DMS114 treated with DMSO at 0.1 percent for 48 hours (cell line): ENCODE data around the gene TLCD5.

ENCODE experiments used
- DNase-seq: peaks from one replicate; lab custom pipeline; 2025; ENCODE audit not compliant: unreplicated experiment; lab: John Stamatoyannopoulos, UW

TLCD5 gene

DNA sequence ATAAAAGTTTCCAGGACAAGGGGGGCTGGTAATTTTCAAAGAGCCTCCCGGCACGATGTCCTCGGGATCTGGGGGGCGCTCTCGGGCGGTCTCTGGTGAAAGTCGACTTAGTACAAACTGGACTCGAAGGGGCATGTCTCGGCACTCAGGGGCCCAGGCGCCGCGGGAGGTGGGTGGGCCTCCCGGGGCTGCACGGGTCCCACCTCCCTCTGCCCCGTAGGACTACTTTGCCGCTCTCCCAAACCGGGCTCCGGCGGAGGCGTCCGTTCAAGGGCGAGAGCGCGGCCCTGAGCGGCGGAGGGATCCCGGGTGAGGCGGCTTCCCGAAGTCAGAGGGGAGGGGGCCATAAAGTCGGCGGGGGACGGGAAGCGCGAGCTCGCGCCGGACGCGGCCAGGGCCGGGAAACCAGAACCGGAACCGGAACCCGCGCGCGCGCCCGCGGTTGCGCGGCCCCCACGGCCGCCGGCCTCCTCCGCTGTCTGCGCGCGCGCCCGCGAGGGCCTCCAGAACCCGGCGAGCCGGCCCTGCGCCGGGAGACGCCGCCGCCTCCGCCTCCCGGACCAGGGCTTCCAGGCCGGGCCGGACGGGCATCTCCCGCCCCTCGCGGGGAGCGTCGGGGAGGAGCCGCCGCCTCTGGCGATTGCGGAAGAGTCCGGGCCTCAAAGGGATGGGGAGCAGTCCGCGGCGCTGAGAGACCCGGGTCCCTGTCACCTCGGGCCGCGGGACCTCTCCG is 11.0 kb downstream of the TLCD5 start, which contains the start of gene ARHGEF12:
TSS of gene ARHGEF12 (plus strand) at position 506 of the 733 bp plus-strand sequence. CDS start 831 bp downstream, outside the sequence.
- peak; percentile 66 for DNase-seq

DNA sequence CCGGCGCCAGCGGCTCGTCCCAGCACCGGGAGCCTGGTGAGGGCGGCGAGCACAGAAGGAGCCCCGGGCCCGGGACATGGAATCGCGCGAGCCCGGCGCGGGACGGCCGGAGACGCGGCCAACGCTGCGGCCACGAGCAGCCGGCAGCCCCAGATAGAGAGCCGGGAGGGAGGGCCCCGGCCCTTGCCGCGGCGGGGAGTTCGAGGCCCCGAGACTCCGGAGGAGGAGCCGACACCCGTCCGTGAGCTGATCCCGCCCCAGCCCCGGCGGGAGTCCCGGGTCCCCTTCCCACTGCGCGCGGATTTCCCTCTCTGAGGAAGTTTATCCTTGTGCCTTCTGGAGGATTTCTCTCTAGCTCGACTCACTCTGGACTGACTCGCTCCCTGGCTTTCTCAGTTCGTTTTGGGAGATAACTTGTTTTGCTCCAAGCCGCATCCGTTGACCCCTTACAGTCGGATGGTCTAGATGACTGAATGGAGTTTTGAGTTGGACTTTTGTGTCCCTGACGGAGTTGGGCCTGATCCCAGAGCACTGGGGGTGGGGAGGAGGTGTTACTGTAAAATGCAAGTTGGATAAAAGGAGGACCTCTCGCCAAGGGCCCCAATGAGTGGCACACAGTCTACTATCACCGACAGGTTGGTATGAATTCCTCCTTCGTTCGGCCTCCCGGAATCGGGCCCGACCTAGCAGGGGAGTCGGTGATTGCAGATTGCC is 11.7 kb downstream of the TLCD5 start:
- DNase-seq, result peak; percentile 6

DNA sequence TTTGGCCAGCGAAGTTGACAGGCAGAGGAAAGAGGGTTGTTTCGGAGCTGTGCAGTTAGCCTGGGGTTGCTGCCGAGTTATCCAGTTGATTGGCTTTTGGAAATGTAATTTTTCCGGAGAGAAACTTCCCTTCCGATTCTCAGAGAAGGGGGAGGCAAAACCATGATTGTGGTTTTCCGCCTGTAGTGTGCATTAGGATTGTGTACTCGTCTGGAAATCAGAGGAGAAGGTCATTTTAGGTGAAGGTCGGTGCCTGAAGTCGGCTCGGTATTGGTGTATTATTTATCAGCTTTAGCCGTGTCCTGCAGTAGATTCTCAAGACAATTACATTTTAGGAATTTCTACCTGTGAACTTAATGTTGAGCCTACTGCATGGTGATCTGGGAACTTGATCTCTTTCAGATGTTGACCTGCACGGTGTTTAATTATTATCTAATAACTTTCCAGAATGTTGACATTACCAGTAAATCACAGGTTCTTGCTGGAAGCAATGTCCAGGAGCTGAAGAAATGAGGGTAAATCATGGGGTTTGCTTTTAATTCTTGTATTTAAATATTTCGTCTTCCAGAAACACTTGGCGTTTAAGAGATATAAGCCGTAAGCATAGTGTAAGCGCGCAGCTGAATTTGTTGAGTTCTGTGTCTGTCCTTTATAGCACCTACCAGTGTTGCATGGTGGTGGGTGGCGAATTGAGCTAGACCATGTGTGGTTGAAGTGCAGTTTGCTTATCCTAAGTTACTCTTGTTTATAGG is 12.4 kb downstream of the TLCD5 start:
- DNase-seq, result peak; percentile 29

DNA sequence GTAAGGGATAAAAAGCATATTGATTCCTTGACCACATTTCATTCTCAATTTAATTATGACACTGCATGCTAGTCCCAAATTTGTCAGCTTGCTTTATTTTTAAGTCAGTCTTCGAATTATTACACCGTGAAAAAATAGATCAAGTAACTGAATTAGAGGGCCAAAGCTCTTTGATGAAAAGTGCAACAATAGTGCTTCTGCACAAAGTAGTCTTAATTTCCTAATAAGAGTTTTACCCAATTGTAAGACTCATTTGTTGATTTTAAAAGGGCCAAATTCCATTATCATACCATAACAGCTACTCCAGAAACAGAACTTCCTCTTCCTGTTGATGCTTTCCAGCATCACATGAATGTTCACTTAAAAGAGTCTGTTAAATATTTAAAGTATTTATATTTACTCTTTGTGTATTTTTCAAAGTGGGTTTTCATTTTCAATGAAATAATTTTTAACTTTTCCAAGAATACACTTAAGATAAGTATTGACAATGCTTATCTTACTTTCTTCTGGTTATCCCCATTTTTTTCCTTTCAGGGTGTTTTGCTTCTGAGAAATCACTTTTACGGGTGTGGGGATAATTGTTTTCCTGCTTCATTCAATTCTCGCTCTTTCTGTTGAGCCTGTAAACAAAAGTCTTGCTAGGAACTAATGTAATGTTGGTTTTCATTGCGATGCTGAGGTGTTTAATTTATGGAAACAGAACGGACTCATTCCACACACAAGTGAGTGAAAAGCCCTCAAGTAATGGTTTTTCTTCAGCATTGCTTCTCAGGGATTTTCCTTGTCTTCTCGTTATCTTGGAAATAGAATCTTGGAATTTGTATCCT is 13.2 kb downstream of the TLCD5 start:
- no peak for DNase-seq

DNA sequence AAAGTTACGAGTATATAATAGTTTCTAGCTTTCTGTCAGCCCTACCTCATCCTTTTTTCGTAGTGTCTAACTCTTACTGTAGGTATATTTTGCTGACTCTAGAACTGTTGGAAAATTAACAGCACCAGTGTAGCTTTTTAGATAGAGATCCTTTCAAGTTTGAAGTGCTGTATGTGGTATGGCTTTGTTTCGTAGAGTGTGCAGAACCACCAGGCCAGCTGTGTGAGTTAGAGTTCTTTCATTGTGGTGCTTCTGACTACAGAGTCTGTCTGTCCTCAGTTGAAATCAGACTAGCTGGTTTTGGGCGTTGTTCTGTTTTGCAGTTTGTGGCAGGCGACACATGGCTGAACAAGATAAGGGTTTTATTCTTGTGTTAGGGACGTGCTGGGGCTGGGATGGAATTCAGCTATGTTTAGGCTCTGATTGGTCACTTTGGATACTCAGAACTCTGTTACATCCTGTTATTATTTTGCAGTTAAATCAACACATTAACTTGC is 14.3 kb downstream of the TLCD5 start:
- no peak for DNase-seq

DNA sequence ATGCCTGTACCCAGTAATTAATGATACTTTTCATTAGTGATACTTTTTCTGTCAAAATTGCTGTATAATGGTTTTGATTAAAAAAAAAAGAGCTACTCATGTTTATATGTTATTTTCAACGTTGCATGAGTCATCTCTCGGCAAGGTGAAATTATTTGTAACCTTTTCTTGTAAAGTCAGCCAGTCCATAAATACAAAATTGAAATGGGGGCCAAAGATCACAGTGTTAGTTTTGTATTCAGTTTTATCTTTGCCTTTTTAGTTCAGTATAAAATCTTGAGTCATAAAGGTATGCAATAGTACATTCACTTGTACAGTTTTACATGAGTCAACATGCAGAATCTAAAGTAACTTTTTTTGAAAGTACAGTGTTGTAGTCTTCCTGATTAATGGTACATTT is 15.4 kb downstream of the TLCD5 start:
- no peak for DNase-seq

DNA sequence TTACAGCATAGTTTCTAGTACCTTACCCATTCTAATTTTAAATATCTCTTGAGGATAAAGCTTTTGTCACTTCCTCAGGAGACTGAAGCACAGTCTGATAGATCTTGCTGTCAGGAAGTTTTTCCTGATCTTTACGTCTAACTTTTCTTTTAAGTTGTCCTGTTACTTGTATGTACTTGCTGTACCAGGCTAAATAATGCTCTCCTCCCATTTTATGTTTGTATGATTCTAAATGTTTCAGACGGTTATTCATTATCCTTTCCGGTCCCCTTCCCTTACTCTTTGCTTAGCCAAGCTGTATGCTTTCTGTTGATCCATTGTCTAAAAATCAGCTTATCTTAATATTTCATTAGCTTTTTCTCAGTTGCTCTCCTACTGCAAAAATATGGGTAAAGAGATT is 17.1 kb downstream of the TLCD5 start:
- DNase-seq, result no peak

DNA sequence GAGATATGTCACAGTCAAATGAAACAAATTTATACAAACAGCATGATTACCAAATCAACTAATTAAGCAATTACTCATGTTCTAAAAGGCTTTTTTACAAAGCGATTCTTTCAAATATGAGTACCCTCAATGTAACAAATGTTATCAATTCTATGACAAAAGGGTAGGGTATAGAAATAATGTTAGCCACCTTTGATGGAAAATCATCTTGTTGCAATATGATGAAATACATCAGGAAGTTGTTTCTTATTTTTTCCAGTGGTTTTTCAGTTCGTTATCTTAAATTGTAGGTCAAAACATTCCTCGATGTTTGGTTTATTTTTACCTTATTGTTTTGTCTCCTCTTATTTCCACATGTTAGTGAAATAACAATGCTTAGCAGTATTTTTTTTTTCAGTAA is 17.6 kb downstream of the TLCD5 start:
- no peak for DNase-seq

DNA sequence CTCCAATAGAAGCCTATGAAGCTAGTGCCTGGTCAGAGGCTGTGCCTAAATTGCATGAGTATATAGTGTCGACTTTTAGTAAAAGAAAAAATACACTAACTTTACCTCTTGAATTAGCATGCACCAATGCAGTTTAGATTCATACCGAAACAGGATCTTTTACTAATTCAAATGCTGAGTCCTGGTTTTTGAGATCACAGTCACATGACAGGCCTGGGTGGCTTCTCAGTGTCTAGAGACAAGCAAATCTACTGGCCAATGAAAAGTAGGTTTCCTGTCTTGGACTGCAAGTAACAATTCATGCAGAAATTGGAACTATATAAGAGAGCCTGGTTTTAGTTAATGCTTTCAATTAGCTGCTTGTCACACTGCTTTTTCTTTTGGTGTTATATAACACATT is 18.3 kb downstream of the TLCD5 start:
- DNase-seq, result no peak

DNA sequence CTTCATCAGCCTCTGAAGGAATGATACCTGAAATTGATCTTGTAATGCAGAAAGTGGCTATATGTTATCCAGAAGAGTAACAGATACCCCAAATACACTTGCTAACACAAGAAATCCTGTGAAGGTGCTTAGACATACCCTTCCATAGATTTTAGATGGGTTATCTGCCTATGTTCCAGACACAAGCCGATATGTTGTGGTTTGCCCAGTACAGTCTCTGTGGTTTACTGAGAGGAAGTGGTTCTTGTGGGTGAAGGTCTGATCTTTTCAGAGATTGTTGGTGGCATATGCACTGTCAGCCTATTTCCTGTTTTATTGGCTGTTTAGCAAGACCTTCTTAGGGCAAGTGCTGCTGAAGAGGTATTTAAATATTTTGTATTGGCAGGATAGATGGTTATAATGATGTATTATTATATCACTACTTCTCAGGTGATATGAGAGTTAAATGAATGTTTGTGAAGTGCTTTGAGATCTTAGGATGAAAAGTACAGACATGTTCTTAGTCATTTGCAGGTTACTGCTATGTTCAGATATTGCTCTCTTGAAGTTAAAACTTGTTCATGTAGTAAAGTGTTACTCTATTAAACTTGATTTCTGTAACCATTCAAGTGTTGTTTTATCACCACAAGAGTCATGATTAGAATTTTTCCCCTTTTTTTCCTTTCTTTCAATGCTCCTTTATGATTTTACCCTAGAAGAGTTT is 19.4 kb downstream of the TLCD5 start:
- DNase-seq, result no peak

DNA sequence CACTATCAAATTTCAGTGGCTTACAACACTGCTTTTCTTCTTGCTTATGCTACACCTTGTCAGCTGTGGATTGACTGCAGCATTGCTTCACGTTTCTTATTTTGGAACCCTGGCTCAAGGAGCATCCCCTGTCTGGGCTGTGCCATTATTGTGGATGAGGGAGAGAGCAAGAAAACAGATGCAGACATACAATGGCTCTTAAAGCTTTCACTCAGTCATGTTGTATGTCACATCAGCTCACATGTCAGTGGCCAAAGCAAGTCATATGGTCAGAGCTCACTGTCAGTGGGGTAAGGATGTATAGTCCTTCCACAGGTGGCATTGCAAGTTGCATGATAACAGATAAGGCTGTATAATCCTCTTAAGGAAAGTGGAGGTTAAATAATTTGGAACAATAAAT is 21.1 kb downstream of the TLCD5 start:
- DNase-seq, result no peak

DNA sequence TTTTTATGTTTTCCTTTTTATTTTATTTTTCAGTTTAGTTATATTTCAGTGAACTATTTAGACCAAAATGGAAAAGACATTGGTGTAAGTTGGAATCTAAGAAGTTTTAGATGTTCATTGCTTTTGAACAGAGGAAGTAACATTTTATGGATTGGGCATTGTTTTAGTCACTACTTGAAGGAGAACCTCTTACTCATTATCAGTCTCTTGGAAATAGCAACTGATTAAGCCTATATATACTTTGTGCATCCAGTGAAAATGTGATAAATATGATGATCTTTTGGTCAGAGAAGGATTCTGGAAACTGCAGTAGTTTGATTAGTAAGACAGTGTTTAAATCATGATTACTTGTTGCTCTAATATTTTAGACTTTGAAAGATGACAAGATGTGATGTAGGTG is 25.5 kb downstream of the TLCD5 start:
- no peak for DNase-seq

DNA sequence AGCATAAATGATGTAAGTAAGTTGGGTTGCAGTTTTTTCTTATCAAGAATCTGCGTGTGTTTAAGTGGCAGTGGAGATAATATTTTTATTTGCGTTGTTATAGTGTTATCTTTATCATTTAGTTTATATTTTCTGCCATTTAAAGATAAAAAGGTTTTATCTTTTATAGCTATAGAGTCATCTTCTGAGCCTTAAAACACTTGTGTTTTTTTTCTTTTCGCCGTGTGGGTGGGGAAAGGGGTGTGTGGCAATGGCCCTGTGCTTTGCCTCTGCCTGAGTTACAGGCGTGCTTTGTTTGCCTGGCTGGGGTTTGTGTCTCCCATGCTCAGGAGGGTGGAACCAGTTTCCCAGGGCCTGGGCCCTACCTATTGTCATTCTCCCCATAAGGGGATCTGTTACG is 27.3 kb downstream of the TLCD5 start:
- DNase-seq, result no peak

DNA sequence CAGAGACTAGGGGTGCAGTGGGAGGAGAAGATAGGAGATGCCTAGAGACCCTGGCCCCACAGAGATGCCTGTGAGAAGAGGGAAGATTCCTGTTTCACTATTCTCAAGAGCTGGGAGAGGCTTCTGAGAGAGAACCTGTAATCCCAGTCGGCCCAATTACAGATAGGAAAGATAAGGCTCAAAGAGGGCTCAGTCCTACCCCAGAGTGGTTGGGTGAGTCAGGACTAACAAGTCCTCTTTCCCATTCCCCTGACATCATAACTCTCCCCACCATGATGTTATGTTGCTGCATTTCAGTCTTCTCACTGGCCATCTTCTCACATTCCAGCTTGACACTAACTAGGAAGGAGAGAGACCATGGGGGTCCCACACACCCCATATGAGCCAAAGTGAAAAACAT is 29.0 kb downstream of the TLCD5 start:
- DNase-seq, result no peak

DNA sequence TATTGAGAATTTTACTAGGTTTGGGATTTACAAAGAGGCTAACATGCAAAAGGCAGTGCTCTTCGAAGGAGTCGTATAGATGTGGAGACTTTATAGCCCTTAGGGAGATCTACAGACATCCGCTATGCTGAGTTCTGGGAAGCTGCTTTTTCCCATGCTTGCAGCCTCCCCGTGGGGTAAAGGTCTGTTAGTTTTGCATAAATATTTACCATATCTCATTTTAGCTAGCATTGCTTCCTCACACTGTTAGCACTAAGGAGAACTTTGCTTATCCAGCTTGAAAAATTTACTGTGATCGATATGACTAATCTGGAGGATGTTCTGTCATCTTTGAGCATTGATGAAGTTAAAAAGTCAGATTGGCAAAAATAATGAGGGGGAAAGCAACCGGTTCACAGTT is 29.7 kb downstream of the TLCD5 start:
- no peak for DNase-seq

DNA sequence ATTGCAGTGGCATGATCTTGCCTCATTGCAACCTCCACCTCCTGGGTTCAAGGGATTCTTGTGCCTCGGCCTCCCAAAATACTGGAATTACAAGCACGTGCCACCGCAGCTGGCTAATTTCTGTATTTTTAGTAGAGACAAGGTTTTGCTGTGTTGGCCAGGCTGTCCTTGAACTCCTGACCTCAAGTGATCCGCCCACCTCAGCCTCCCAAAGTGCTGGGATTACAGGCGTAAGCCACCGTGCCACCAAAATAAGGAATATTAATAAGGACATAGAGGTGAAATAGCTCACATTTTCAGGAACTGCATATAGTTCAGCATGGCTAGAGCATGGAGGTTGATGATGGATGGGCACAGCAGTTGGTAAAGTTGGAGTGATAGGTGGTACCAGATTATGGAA is 32.5 kb downstream of the TLCD5 start:
- DNase-seq, result no peak

DNA sequence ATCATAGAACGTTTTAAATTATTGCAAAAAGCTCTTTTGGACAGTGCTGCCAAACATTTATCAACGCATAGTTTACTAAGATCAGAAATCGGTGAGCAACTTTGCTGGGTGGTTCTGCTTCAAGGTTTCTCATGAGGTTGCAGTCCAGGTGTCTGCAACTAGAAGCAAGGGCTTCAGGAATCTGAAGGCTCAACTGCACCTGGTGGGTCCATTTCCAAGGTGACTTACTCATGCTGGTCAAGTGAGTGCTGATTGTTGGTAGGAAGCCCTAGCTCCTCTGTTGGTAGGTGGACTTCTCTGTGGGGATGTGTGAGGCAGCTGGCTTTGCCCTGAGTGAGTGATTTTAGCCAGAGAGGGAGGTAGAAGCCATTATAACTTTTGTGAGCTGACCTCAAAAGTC is 33.6 kb downstream of the TLCD5 start:
- DNase-seq, result no peak

DNA sequence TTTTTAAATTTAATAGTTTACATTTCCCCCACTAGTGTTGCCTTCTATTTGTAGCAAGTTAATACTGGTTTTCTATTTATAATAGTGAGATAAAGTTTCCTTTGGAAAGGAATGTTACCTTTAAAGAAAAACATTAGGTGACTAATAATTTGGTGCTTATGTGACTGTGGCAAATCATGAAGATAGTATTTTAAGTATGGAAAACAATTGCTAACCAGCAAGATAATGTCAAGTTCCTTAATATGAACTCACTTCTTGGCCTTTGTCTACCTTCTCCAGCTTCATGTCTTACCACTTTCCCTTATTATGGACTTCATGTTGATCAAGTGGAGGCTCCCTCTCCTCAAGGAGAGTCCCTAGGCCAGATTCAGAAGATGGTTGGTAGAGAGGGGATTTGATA is 38.3 kb downstream of the TLCD5 start:
- no peak for DNase-seq

DNA sequence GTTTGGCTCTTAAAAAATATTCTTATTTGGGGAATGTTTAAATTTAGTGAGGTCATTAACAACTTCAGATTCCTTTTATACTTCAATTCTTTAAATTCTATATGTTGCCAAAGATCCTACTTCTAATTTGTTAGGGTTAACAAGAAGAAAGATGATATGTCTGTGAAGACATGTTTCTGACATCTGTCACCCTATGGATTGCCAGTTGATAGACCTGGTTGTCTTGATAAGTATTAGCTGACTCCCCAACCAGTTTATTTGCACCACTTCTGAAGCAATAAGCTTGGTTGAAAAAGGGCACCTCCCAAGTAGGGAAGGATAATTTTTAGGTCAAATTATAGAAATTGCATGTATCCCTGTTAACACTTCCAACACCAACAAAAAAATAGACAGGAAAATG is 40.4 kb downstream of the TLCD5 start:
- DNase-seq, result no peak

DNA sequence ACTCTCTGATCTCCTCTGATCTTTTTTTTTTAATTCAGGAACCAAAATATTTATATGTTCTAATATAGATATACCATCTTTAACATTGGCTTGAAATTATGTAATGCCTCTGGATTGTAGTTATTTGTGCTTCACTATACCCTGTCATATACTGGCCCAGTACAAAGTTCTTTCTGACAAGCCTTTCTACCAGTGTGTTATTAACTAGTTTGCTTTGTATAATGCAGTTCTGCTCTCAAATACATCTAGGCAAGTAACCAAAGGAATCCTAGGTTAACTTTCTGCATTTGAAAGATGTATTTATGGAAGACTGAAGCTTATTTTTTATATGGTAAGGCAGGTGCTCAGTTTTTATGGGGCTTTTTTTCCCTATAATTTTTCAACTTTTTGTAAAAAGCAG is 47.2 kb downstream of the TLCD5 start:
- no peak for DNase-seq
